ENCODE measurements around the gene NUP98. TPM values are rescaled to one million over a fixed set of nuclear protein-coding genes. Genes with fewer than 3 reads are reported as not detected.

NUP98 gene
- total and polyA plus RNA-seq, 2 donors (not counting 3 experiments of a cell fraction or from before 2014, with no cell fraction given), result 92.7 to 169 TPM

DNA sequence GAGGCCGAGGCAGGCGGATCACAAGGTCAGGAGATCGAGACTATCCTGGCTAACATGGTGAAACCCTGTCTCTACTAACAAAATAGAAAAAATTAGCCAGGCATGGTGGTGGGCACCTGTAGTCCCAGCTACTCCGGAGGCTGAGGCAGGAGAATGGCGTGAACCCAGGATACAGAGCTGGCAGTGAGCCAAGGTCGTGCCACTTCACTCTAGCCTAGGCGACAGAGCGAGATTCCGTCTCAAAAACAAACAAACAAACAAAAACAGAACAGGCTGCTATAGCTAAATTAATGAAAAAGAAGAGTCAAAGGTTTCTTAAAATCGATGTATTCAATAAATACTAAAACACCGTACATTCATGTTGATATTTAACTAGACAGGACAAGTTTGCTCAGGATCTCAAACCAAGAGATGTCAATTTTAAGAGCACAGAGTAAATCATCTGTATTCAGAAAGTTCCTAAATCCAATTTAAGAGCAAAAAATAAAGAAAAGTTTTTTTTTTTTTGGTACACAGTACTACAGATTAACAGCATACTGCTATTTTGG is 59.9 kb downstream of the NUP98 start:
- intact Hi-C loops (cut with micrococcal nuclease) (no loop called here), dilution Hi-C loops (cut with MboI; ENCODE audit: extremely low pct_ligation_motif_present, low sequenced_read_pairs) (no loop called here)
- BruUV-seq (replicated peaks), result no TSS peak
- H2AFZ ChIP-seq (ENCODE audit: low read depth, low read length), result no peak overlapping the region
- DNase-seq (ENCODE audit: low read depth, low spot score) (no peak), FAIRE-seq (no peak)
- no peaks in the 10 kb centered on the region for H3K9me3 ChIP-seq (replicated peaks; ENCODE audit: control insufficient read depth, insufficient read depth, low read length)
- POLR2A ChIA-PET, result no interaction called here
- H3K4me1 ChIP-seq (ENCODE audit: control insufficient read depth, extremely low read depth, insufficient read depth, low read length), result no peaks in the 10 kb centered on the region
- TF ChIP-seq JUN (IDR thresholded peaks at IDR 0.05; ENCODE audit: borderline replicate concordance, insufficient read depth, insufficient read length, low read depth) (no peak), GATA2 (IDR thresholded peaks at IDR 0.05; ENCODE audit: insufficient read depth, insufficient read length, low read depth, low read length) (no peak)
- H3K4me2 ChIP-seq (ENCODE audit: insufficient read depth, low read length), result no peak overlapping the region
- H3K27me3 ChIP-seq (ENCODE audit: control insufficient read depth in 2 of 2, insufficient read depth in 2 of 2, low read length in 2 of 2), result no peaks in the 10 kb centered on the region
- H3K4me3 ChIP-seq (replicated peaks in 1 of 3; ENCODE audit: insufficient read depth in 1 of 3, low read depth in 1 of 3, low read length in 3 of 3), result no peak overlapping the region
- H3K9me1 ChIP-seq (replicated peaks; ENCODE audit: control insufficient read depth, extremely low read depth, insufficient read depth, low read length), result no peaks in the 10 kb centered on the region
- H3K27ac ChIP-seq (ENCODE audit: insufficient read depth, low read depth, low read length), result no peak overlapping the region
- CTCF ChIA-PET, result no interaction called here
- peaks cover 13 to 23% of the 10 kb centered on the region in 2 experiments for H3K36me3 ChIP-seq (ENCODE audit: control insufficient read depth in 2 of 2, extremely low read depth in 1 of 2, insufficient read depth in 2 of 2, low read length in 2 of 2)
- peaks cover 7% of the 10 kb centered on the region for H3K79me2 ChIP-seq (ENCODE audit: control insufficient read depth, insufficient read depth, low read length)
- H3K9ac ChIP-seq (replicated peaks; ENCODE audit: extremely low read depth, insufficient read depth, low read length), result no peak overlapping the region
- H4K20me1 ChIP-seq (replicated peaks; ENCODE audit: control insufficient read depth, extremely low read depth, insufficient read depth, low read length), result no peaks in the 10 kb centered on the region

DNA sequence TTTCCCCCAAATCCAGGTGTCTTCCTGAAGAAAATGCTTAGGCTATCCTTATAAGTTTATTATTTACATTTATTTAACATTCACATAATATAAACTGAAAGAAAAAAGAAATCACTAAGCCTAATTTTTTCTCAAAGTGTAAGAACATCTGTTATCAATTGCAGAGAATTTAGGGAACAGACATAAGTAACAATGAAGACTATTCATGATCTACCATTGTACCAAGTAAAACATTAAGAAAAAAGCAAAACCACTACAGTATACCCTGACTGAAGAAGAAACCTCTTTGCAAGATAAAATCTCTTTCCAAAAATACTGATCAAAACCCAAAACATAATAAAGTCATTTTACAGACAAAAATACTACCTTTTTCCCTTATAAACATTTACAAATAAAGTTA is 60.5 kb downstream of the NUP98 start:
- H3K9me1 ChIP-seq (replicated peaks; ENCODE audit: control insufficient read depth, extremely low read depth, insufficient read depth, low read length), result no peaks in the 10 kb centered on the region
- TF ChIP-seq FOS (IDR thresholded peaks at IDR 0.05; ENCODE audit: borderline replicate concordance, insufficient read depth, low read length) (no peak), EZH2 (IDR thresholded peaks at IDR 0.05; ENCODE audit: borderline replicate concordance, low read depth, low read length, severe bottlenecking) (no peak), JUN (IDR thresholded peaks at IDR 0.05; ENCODE audit: borderline replicate concordance, insufficient read depth, insufficient read length, low read depth) (no peak), POLR2A (IDR thresholded peaks at IDR 0.05; ENCODE audit: low read depth, low read length) (no peak)
- TF ChIP-seq, protein P1, sequence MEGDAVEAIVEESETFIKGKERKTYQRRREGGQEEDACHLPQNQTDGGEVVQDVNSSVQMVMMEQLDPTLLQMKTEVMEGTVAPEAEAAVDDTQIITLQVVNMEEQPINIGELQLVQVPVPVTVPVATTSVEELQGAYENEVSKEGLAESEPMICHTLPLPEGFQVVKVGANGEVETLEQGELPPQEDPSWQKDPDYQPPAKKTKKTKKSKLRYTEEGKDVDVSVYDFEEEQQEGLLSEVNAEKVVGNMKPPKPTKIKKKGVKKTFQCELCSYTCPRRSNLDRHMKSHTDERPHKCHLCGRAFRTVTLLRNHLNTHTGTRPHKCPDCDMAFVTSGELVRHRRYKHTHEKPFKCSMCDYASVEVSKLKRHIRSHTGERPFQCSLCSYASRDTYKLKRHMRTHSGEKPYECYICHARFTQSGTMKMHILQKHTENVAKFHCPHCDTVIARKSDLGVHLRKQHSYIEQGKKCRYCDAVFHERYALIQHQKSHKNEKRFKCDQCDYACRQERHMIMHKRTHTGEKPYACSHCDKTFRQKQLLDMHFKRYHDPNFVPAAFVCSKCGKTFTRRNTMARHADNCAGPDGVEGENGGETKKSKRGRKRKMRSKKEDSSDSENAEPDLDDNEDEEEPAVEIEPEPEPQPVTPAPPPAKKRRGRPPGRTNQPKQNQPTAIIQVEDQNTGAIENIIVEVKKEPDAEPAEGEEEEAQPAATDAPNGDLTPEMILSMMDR (IDR thresholded peaks at IDR 0.05; ENCODE audit: extremely low read depth in 1 of 2, insufficient read depth in 1 of 2, low read depth in 1 of 2, low read length in 2 of 2), result no peak
- peaks cover 7% of the 10 kb centered on the region for H3K79me2 ChIP-seq (ENCODE audit: control insufficient read depth, insufficient read depth, low read length)
- no peak overlapping the region for H2AFZ ChIP-seq (ENCODE audit: low read depth, low read length)
- H3K9ac ChIP-seq (replicated peaks; ENCODE audit: extremely low read depth, insufficient read depth, low read length), result no peak overlapping the region
- CTCF ChIA-PET, result no interaction called here
- H3K27me3 ChIP-seq (ENCODE audit: control insufficient read depth in 2 of 2, insufficient read depth in 2 of 2, low read length in 2 of 2), result no peaks in the 10 kb centered on the region
- H3K4me2 ChIP-seq (ENCODE audit: insufficient read depth, low read length), result no peak overlapping the region
- no peaks in the 10 kb centered on the region for H3K9me3 ChIP-seq (replicated peaks; ENCODE audit: control insufficient read depth, insufficient read depth, low read length)
- POLR2A ChIA-PET, result no interaction called here
- no peak overlapping the region for H3K27ac ChIP-seq (ENCODE audit: insufficient read depth, low read depth, low read length)
- dilution Hi-C loops (cut with MboI; ENCODE audit: extremely low pct_ligation_motif_present, low sequenced_read_pairs), result no loop called here
- DNase-seq (ENCODE audit: low read depth, low spot score) (no peak), FAIRE-seq (no peak)
- BruUV-seq (replicated peaks), result no TSS peak
- H3K4me1 ChIP-seq (ENCODE audit: control insufficient read depth, extremely low read depth, insufficient read depth, low read length), result no peaks in the 10 kb centered on the region
- H3K36me3 ChIP-seq (ENCODE audit: control insufficient read depth in 2 of 2, extremely low read depth in 1 of 2, insufficient read depth in 2 of 2, low read length in 2 of 2), result peaks cover 9 to 26% of the 10 kb centered on the region in 2 experiments
- intact Hi-C loops (cut with micrococcal nuclease), result no loop called here
- no peak overlapping the region for H3K4me3 ChIP-seq (replicated peaks in 1 of 3; ENCODE audit: insufficient read depth in 1 of 3, low read depth in 1 of 3, low read length in 3 of 3)
- no peaks in the 10 kb centered on the region for H4K20me1 ChIP-seq (replicated peaks; ENCODE audit: control insufficient read depth, extremely low read depth, insufficient read depth, low read length)

All from endothelial cell of umbilical vein (primary cell).